ENCODE results near the gene RNF166.

Gene RNF166

GRCh38 chr16:88716601-88717001, 10.4 kb upstream of the RNF166 start:
- no peak for TF ChIP-seq JUND (IDR thresholded peaks at IDR 0.05; ENCODE audit: low read depth)
- in situ Hi-C loops (cut with HindIII; ENCODE audit: low pct_unique_long_range_greater_than_20kb, low sequenced_read_pairs) = no loop called here
- no peak for DNase-seq (ENCODE audit: low read depth in 1 of 2, low spot score in 1 of 2)

GRCh38 chr16:88716201-88716600, 10.0 kb upstream of the RNF166 start:
- no peak for TF ChIP-seq JUND (IDR thresholded peaks at IDR 0.05; ENCODE audit: low read depth)
- DNase-seq (ENCODE audit: low read depth in 1 of 2, low spot score in 1 of 2) = no peak
- in situ Hi-C loops (cut with HindIII; ENCODE audit: low pct_unique_long_range_greater_than_20kb, low sequenced_read_pairs) = no loop called here

- no peak for DNase-seq (ENCODE audit: low read depth in 1 of 2, low spot score in 1 of 2)
- TF ChIP-seq JUND (IDR thresholded peaks at IDR 0.05; ENCODE audit: low read depth) = no peak
- in situ Hi-C loops (cut with HindIII; ENCODE audit: low pct_unique_long_range_greater_than_20kb, low sequenced_read_pairs) = no loop called here
Measured at GRCh38 chr16:88715312-88716190, 9.3 kb upstream of the RNF166 start.

GRCh38 chr16:88714420-88715302, 8.5 kb upstream of the RNF166 start:
- TF ChIP-seq JUND (IDR thresholded peaks at IDR 0.05; ENCODE audit: low read depth) = no peak
- in situ Hi-C loops (cut with HindIII; ENCODE audit: low pct_unique_long_range_greater_than_20kb, low sequenced_read_pairs) = no loop called here
- no peak for DNase-seq (ENCODE audit: low read depth in 1 of 2, low spot score in 1 of 2)

GRCh38 chr16:88713568-88714419, 7.6 kb upstream of the RNF166 start:
- TF ChIP-seq JUND (IDR thresholded peaks at IDR 0.05; ENCODE audit: low read depth) = no peak
- in situ Hi-C loops (cut with HindIII; ENCODE audit: low pct_unique_long_range_greater_than_20kb, low sequenced_read_pairs) = no loop called here
- peak in 1 of 2 experiments; percentile 42 for DNase-seq (ENCODE audit: low read depth in 1 of 2, low spot score in 1 of 2)

GRCh38 chr16:88713054-88713453, 6.8 kb upstream of the RNF166 start:
- in situ Hi-C loops (cut with HindIII; ENCODE audit: low pct_unique_long_range_greater_than_20kb, low sequenced_read_pairs) = no loop called here
- DNase-seq (ENCODE audit: low read depth in 1 of 2, low spot score in 1 of 2) = no peak
- no peak for TF ChIP-seq JUND (IDR thresholded peaks at IDR 0.05; ENCODE audit: low read depth)

- no peak for DNase-seq (ENCODE audit: low read depth in 1 of 2, low spot score in 1 of 2)
- in situ Hi-C loops (cut with HindIII; ENCODE audit: low pct_unique_long_range_greater_than_20kb, low sequenced_read_pairs) = no loop called here
- TF ChIP-seq JUND (IDR thresholded peaks at IDR 0.05; ENCODE audit: low read depth) = no peak
Measured at GRCh38 chr16:88712362-88712979, 6.3 kb upstream of the RNF166 start.

GRCh38 chr16:88711750-88712340, 5.6 kb upstream of the RNF166 start:
- no peak for DNase-seq (ENCODE audit: low read depth in 1 of 2, low spot score in 1 of 2)
- no peak for TF ChIP-seq JUND (IDR thresholded peaks at IDR 0.05; ENCODE audit: low read depth)
- in situ Hi-C loops (cut with HindIII; ENCODE audit: low pct_unique_long_range_greater_than_20kb, low sequenced_read_pairs) = no loop called here

GRCh38 chr16:88710556-88710955, 4.3 kb upstream of the RNF166 start:
- DNase-seq (ENCODE audit: low read depth in 1 of 2, low spot score in 1 of 2) = no peak
- in situ Hi-C loops (cut with HindIII; ENCODE audit: low pct_unique_long_range_greater_than_20kb, low sequenced_read_pairs) = no loop called here
- no peak for TF ChIP-seq JUND (IDR thresholded peaks at IDR 0.05; ENCODE audit: low read depth)

- no peak for TF ChIP-seq JUND (IDR thresholded peaks at IDR 0.05; ENCODE audit: low read depth)
- in situ Hi-C loops (cut with HindIII; ENCODE audit: low pct_unique_long_range_greater_than_20kb, low sequenced_read_pairs) = no loop called here
- DNase-seq (ENCODE audit: low read depth in 1 of 2, low spot score in 1 of 2) = no peak
Measured at GRCh38 chr16:88706965-88707826, 988 bp upstream of the RNF166 start.

- DNase-seq (ENCODE audit: low read depth in 1 of 2, low spot score in 1 of 2) = no peak
- in situ Hi-C loops (cut with HindIII; ENCODE audit: low pct_unique_long_range_greater_than_20kb, low sequenced_read_pairs) = no loop called here
- no peak for TF ChIP-seq JUND (IDR thresholded peaks at IDR 0.05; ENCODE audit: low read depth)
Measured at GRCh38 chr16:88705801-88706228, 393 bp downstream of the RNF166 start.

All from T47D (cell line).